Limb (tissue), 2 donors: Measurements from ENCODE around the gene SMIM23.
"Not testable (repeated sequence)": the region's sequence is repeated elsewhere in the genome, so short reads cannot be mapped to it uniquely, and the experiment has no call there.

Experiments
- DNase-seq, 2 donors: peaks; one replicate each; pipeline ENCODE4 v3.0.0-alpha.2; 2016; ENCODE audit errors: extremely low spot score in 2 of 2

The SMIM23 gene

GRCh38 chr5:171773106-171773505, 12.5 kb upstream of the SMIM23 start:
- no peak for DNase-seq

GRCh38 chr5:171774418-171774817, 11.2 kb upstream of the SMIM23 start:
- no peak for DNase-seq

- DNase-seq, result peak in 1 of 2 donors; percentile 52
These were observed 9.4 kb upstream of the SMIM23 start for GRCh38 chr5:171776213-171776612.

DNA sequence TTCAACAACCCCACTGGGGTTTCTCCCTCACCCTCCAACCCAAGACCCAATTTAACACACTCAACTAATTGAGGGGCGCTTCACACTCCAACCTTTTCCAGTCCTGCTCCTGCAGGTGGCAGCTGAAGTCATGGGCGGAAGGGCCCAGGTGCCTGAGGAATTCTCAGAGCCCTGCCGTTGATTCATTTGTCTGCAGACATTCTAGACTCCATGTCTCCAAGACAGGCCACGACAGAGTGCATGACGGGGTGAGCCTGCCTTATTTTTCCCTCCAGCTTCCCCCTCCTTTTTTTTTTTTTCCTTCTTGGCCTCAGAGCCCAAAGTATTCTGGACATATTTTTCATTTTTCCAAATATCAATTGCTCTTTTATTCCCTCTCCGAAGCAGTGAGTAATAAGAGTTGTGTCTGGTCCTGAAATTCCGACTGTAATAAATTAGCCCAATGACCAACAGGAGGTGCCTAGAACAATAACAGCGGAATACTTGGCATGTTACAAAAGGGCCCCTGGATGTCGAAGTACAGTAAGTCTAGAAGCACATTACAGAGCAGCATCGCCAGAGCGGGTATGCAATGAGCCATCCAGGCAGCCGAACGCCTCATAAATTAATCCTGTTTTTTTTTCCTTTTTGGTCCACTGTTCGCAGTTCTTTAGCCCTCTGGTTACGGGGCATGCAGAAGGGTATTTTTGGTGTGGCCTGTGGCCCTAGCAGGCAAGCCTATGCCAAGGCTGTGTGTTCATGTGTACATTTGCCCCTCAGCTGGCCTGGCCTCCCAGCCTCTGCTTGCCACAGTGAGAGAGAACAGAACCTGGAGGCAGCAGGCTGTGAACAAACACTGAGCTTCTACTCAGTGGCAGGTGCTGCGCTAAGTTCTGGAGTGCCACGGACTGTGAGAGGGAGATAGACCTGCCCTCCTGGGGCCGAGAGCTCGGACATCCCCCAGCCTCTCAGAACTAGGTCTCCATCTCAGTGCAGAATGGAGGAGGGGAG, 8.6 kb upstream of the SMIM23 start:
- peak in 1 of 2 donors; percentile 36 for DNase-seq

GRCh38 chr5:171781744-171782143, 3.9 kb upstream of the SMIM23 start:
- not testable (repeated sequence) for DNase-seq

- DNase-seq, result no peak
These were observed 3.2 kb upstream of the SMIM23 start for GRCh38 chr5:171782332-171782966.

DNA sequence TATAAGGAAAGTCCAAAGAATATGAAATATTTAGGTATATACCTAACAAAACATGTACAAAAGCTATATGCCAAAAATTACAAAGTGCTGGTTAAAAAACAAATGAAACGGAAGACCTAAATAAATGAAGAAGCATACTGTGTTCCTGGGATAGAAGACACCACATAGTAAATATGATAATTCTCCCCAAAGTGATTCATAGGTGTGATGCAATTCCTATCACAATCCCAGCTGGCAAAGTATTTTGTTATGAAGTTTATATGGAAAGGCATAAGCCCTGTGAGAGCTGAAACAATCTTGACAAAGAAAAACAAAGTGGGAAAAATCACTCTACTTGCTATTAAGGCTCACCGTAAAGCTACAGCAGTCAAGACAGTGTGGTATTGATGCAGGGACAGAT, 2.6 kb upstream of the SMIM23 start:
- DNase-seq, result no peak

DNA sequence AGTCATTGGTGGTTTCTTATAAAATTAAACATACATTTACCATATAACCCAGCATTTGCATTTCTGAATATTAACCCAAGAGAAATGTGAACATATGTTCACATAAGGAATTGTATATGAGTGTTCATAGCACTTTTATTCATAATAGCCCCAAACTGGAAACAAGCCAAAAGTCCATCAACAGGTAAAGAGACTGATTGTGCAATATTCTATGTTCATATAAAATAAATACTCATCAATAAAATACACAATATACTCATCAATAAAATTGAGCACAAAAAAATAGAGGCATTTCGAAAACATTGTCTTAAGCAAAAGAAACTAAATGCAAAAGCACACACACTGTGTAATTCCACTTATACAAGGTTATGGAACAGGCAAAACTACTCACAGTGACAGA, 3.7 kb downstream of the SMIM23 start:
- no peak for DNase-seq

GRCh38 chr5:171790408-171790807, 4.8 kb downstream of the SMIM23 start:
- no peak for DNase-seq

DNA sequence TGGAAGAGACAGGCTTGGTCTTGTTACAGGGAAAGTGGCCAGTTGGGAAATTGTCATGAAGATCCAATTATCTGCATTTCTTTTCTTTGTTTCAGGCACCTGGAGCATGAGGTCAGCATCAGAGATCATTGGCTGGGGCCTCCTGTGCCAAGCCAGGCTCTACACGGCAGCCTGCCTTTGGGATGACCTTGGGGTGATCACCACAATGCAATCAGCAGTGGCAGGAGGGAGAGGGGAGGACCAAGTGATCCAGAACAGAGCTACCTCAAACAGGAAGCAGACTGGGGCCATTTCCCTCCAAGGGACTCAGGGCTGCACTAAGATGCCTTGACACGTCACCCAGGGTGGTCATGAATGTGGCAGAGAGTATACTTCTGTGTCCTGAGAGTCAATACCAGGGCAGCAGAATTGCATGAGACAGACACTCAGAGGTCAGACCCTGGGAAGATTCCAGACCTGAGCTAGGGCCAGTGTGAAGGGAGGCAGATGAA, 8.9 kb downstream of the SMIM23 start:
- DNase-seq, result no peak

DNA sequence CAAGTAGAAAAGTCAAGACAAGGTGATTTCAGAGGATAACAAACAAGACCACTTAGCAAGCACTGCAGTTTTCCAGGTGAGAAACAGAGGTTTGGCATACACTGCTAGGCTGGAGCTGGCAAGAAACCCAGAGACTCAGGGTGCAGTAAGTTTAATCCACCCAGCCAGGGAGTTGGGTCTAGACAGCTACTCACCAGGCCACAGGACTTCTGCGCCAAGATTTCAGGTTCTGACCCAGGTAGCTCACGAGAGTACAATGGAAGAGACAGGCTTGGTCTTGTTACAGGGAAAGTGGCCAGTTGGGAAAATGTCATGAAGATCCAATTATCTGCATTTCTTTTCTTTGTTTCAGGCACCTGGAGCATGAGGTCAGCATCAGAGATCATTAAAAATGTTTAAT, 9.8 kb downstream of the SMIM23 start:
- DNase-seq, result no peak

DNA sequence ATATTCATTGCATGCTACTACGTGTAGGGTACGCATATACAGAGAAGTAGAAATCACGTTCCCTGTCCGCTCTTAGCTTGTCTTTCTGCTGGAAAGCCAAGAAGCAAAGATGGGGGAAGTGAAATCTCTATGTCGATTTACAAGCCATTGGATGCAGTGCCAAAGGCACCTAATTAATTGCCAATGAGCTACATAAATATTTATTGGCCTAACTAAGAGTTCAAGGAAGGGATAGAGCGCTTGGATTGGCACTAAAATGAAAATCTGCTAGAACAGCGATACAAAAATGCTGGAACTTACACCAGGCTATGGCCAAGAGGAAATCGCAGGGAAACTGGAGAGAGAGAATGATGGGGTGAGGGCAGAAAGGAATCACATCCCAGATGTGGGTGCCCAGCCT, 10.8 kb downstream of the SMIM23 start:
- no peak for DNase-seq

GRCh38 chr5:171797543-171797942, 11.9 kb downstream of the SMIM23 start:
- DNase-seq, result no peak

DNA sequence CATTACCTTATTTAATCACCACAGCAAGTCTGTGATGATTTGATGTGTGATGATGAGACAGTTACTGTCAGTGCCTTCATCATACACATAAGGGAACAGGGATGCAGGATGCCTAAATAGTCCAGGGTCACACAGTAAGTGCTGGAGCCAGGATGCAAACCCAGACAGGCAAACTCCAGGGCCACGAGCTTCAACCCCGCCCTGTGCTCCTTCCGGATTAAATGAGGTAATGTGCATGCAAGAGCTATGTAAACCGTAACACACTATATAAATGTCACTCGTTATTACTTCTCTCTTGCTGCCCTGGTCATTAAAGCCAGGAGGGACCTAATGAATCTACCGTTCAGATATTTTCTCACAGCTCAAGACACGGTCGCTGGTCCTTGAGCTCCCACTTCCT, 12.8 kb downstream of the SMIM23 start:
- DNase-seq, result no peak

DNA sequence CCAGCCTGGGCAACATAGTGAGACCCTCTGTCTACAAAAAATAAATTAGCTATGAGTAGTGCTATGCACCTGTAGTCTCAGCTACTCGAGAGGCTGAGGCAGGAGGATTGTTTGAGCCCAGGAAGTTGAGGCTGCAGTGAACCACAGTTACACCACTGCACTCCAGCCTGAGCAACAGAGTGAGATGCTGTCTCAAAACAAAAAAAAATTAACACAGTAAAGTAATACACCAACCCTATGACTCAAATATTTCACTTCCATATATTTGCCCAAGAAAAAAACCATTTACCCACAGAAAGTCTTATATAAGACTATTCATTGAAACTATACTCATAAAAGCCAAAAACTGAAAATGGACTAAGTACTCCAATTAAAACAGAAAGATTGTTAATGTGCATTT, 16.2 kb downstream of the SMIM23 start:
- DNase-seq, result no peak

GRCh38 chr5:171805746-171806145, 20.1 kb downstream of the SMIM23 start:
- no peak for DNase-seq

DNA sequence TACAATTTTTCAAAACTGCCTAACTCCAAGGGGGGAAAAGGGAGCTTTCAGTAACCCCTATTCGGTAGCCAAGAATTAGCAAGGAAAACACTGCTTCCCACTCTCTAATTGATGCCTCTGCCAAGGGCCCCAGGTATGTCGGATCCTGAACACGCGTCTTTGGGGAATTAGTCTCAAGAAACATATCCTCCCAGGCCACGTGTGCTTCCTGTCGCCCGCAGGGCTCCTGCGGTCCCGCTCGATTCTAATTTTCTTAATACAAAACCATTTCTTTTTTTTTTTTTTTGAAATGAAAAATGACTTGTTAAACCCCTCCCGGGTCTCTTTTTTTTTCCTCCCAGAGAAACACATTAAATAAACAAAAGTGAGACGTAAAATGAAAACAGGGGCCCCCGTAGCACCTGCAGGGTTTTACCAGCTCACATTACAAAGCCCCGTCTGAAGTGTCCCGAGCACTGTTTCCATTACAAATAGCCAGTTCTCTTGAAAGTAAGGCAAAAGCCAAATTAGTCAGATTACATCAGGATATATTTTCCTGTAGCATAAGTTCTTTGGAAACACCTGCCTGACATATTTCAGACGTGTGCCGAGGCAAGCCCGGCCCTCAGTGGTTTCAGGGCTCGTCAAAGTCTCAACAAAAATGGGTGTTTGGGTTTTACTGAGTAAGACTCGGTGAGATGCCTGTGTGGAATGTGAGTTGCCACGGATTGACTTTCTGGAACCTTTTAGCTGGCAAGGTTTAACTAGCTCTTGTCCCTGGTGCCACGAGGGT, 21.5 kb downstream of the SMIM23 start:
- DNase-seq, result peak; percentile 33 to 45

DNA sequence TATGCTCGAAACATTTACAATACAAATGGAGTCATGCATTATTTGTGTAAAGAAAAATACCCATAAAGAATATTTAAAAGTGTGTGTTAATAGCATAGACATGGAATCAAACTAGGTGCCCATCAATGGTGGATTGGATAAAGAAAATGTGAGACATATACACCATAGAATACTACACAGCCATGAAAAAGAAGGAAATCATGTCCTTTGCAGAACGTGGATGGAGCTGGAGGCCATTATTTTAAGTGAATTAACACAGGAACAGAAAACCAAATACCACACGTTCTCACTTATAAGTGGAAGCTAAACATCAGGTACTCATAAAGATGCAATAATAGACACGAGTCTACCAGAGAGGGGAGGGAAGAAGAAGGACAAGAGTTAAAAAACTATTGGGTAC, 22.8 kb downstream of the SMIM23 start:
- DNase-seq, result no peak

- no peak for DNase-seq
These were observed 23.3 kb downstream of the SMIM23 start for GRCh38 chr5:171808951-171809350.

DNA sequence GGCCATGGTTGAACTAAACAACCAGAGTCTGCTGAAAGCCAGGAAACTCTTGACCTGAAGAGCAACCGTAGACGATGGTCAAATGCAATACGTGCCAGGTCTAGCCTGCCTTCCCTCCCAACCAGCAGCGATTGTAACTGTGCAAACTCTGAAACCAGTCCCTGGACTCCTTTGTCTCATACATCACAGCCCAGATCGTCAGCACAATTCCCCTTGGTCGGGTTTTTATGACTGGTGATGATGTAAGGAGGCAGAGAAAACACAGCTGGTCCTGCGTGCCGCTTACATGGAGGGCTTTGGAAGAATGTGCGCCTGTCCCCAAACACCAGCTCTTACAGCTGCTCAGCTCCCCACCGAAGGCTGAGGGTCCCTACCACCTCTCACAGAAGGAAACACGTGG, 24.6 kb downstream of the SMIM23 start:
- DNase-seq, result peak in 1 of 2 donors; percentile 48

GRCh38 chr5:171813270-171813669, 27.7 kb downstream of the SMIM23 start:
- no peak for DNase-seq
